Activated CD8-positive, alpha-beta memory T cell treated with anti-CD3 and anti-CD28 coated beads, Interleukin-2, amount 50 U/mL, for 1 hour (primary cell): ENCODE data around the gene CAT.

Experiments used
- DNase-seq: peaks from one replicate; pipeline ENCODE4 v3.0.0-alpha.2; 2020; ENCODE audit errors: extremely low read depth

The CAT gene

GRCh38 chr11:34425360-34425759 lies 13.4 kb upstream of the CAT start:
- no peak for DNase-seq

- no peak for DNase-seq
Observed at GRCh38 chr11:34425867-34426266, 12.9 kb upstream of the CAT start.

GRCh38 chr11:34426766-34427185 lies 12.0 kb upstream of the CAT start:
- DNase-seq: no peak

- no peak for DNase-seq
Observed at GRCh38 chr11:34427186-34427805, 11.4 kb upstream of the CAT start.

- DNase-seq: no peak
Observed at GRCh38 chr11:34431979-34432378, 6.8 kb upstream of the CAT start.

- DNase-seq: no peak
Observed at GRCh38 chr11:34432822-34433221, 5.9 kb upstream of the CAT start.

GRCh38 chr11:34433899-34434298 lies 4.8 kb upstream of the CAT start:
- DNase-seq: no peak

GRCh38 chr11:34437224-34438125 lies 1.3 kb upstream of the CAT start:
- DNase-seq: no peak

- DNase-seq: no peak
Observed at GRCh38 chr11:34439610-34440198, 970 bp downstream of the CAT start.

GRCh38 chr11:34441814-34442213 lies 3.1 kb downstream of the CAT start:
- DNase-seq: no peak

GRCh38 chr11:34443136-34443535 lies 4.4 kb downstream of the CAT start:
- no peak for DNase-seq

- no peak for DNase-seq
Observed at GRCh38 chr11:34444428-34444827, 5.7 kb downstream of the CAT start.

- DNase-seq: no peak
Observed at GRCh38 chr11:34445956-34446355, 7.2 kb downstream of the CAT start.

- no peak for DNase-seq
Observed at GRCh38 chr11:34446386-34446785, 7.7 kb downstream of the CAT start.

- no peak for DNase-seq
Observed at GRCh38 chr11:34447044-34447443, 8.3 kb downstream of the CAT start.

GRCh38 chr11:34448223-34448994 lies 9.7 kb downstream of the CAT start:
- no peak for DNase-seq

- no peak for DNase-seq
Observed at GRCh38 chr11:34449013-34449412, 10.3 kb downstream of the CAT start.

- DNase-seq: no peak
Observed at GRCh38 chr11:34451053-34451452, 12.3 kb downstream of the CAT start.

GRCh38 chr11:34454308-34455032 lies 15.7 kb downstream of the CAT start:
- no peak for DNase-seq

- DNase-seq: no peak
Observed at GRCh38 chr11:34457607-34458006, 18.9 kb downstream of the CAT start.

GRCh38 chr11:34458525-34458924 lies 19.8 kb downstream of the CAT start:
- DNase-seq: no peak
